ENCODE measurements around the gene DMD. TPM values are rescaled to one million over a fixed set of nuclear protein-coding genes. Genes with fewer than 3 reads are reported as not detected.

Gene DMD
- polyA plus RNA-seq, 3 donors, result 0.23 TPM; not detected in 2

DNA sequence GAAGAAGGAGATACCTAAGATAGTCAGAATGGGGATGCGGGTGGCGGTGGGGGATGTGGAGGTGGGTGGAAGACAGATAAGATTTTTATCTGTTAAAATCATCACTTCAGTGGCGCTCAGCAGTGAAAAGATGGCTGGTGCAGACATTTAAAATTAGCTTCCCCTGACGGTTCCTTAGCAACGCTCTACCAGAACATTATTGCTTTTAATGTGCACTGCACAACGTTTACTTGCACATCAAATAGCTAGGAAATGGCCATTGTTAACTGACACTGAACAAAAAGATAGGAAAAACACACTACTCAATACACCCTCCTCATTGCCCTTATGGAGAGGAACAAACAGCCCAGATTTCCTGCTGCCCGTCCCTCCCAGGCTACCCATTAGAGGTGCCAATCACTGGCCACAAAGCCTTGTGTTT is 2078.5 kb downstream of the DMD start:
- Mint-ChIP-seq H3K27me3 (ENCODE audit: low read depth in 3 of 3) (peaks cover 0 to 3% (median 3%) of the 10 kb centered on the region in 3 donors), H3K4me1 (peaks cover 27% of the 10 kb centered on the region), H3K4me3 (no peak overlapping the region), H3K36me3 (no peaks in the 10 kb centered on the region), H3K9me3 (peaks cover 0 to 4% (median 2%) of the 10 kb centered on the region in 7 donors), H3K27ac (no peak overlapping the region)
- H3K4me2 ChIP-seq (replicated peaks; ENCODE audit: extremely low read depth, low read length, poor library complexity, severe bottlenecking), result no peak overlapping the region
- H3K27me3 ChIP-seq (ENCODE audit: control insufficient read depth in 2 of 2, insufficient read depth in 2 of 2, low read length in 2 of 2), result no peaks in the 10 kb centered on the region
- no peaks in the 10 kb centered on the region for H3K36me3 ChIP-seq (replicated peaks in 1 of 2; ENCODE audit: control insufficient read depth in 1 of 2, insufficient read depth in 2 of 2, low read length in 2 of 2)
- no peak overlapping the region for H3K9ac ChIP-seq (ENCODE audit: insufficient read depth, low read length, poor library complexity, severe bottlenecking)
- H2AFZ ChIP-seq (ENCODE audit: insufficient read depth, low read depth, low read length, poor library complexity, severe bottlenecking), result no peak overlapping the region
- H3K4me3 ChIP-seq (replicated peaks in 1 of 3; ENCODE audit: low read depth in 2 of 3, low read length in 3 of 3), result no peak overlapping the region
- TF ChIP-seq, protein P1, sequence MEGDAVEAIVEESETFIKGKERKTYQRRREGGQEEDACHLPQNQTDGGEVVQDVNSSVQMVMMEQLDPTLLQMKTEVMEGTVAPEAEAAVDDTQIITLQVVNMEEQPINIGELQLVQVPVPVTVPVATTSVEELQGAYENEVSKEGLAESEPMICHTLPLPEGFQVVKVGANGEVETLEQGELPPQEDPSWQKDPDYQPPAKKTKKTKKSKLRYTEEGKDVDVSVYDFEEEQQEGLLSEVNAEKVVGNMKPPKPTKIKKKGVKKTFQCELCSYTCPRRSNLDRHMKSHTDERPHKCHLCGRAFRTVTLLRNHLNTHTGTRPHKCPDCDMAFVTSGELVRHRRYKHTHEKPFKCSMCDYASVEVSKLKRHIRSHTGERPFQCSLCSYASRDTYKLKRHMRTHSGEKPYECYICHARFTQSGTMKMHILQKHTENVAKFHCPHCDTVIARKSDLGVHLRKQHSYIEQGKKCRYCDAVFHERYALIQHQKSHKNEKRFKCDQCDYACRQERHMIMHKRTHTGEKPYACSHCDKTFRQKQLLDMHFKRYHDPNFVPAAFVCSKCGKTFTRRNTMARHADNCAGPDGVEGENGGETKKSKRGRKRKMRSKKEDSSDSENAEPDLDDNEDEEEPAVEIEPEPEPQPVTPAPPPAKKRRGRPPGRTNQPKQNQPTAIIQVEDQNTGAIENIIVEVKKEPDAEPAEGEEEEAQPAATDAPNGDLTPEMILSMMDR (IDR thresholded peaks at IDR 0.05), result no peak
- no peaks in the 10 kb centered on the region for H4K20me1 ChIP-seq (ENCODE audit: insufficient read depth, low read length)
- no peaks in the 10 kb centered on the region for H3K9me3 ChIP-seq (replicated peaks in 1 of 2; ENCODE audit: control insufficient read depth in 1 of 2, insufficient read depth in 1 of 2, low read length in 2 of 2)
- H3K27ac ChIP-seq (ENCODE audit: low read depth in 1 of 2, low read length in 2 of 2), result no peak overlapping the region
- 76% methylated on average over 2 of the region's 7 CpGs for WGBS (ENCODE audit: insufficient coverage)
- no peaks in the 10 kb centered on the region for H3K79me2 ChIP-seq (ENCODE audit: insufficient read depth, low read length)
- peaks cover 9 to 11% of the 10 kb centered on the region in 2 donors for H3K4me1 ChIP-seq (ENCODE audit: control insufficient read depth in 1 of 2, insufficient read depth in 2 of 2, low read length in 2 of 2)
- intact Hi-C loops (cut with micrococcal nuclease), result no loop called here
- DNase-seq, result no peak

DNA sequence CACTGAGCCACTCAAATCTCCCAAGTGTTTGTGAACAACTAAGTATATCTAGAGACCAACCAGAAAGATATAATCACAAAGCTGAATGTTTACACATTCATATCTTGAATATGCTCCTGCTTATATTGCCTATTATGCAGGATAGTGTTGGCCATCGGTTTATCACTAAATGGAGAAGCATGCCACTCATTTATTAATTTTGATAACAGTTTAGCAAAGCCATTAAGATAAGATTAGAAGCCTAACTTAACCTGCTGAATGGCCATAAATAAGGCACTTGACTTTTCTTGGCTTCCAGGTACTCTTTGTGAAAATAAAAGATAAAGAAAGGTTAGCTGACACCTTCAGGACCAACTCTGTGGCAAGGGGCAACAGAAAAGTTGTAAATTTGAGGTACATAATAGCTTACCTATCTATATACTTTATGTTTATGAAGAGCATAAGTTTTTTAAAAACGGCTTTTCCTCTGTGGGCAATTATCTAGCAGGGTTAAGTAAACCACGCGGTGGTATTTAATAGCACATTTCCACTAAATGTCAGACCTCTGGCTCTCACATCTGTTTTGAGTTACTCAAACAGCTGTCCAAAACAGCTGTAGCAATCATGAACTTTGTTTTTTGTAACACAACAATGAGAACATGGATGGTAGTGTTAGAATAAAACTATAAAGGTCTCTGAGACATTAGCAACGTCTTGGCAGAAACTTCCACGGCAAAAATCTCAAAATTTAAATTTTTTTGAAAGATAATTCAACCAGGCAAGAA is 2080.7 kb downstream of the DMD start:
- Histone ChIP-seq H3K36me3 (replicated peaks in 1 of 2; ENCODE audit: control insufficient read depth in 1 of 2, insufficient read depth in 2 of 2, low read length in 2 of 2) (no peaks in the 10 kb centered on the region), H3K27ac (ENCODE audit: low read depth in 1 of 2, low read length in 2 of 2) (no peak overlapping the region), H3K9me3 (replicated peaks in 1 of 2; ENCODE audit: control insufficient read depth in 1 of 2, insufficient read depth in 1 of 2, low read length in 2 of 2) (no peaks in the 10 kb centered on the region), H3K9ac (ENCODE audit: insufficient read depth, low read length, poor library complexity, severe bottlenecking) (no peak overlapping the region), H3K27me3 (ENCODE audit: control insufficient read depth in 2 of 2, insufficient read depth in 2 of 2, low read length in 2 of 2) (no peaks in the 10 kb centered on the region), H3K79me2 (ENCODE audit: insufficient read depth, low read length) (no peaks in the 10 kb centered on the region), H4K20me1 (ENCODE audit: insufficient read depth, low read length) (no peaks in the 10 kb centered on the region), H3K4me1 (ENCODE audit: control insufficient read depth in 1 of 2, insufficient read depth in 2 of 2, low read length in 2 of 2) (peaks cover 0 to 4% of the 10 kb centered on the region in 2 donors), H3K4me3 (replicated peaks in 1 of 3; ENCODE audit: low read depth in 2 of 3, low read length in 3 of 3) (no peak overlapping the region), H2AFZ (ENCODE audit: insufficient read depth, low read depth, low read length, poor library complexity, severe bottlenecking) (no peak overlapping the region), H3K4me2 (replicated peaks; ENCODE audit: extremely low read depth, low read length, poor library complexity, severe bottlenecking) (no peak overlapping the region)
- TF ChIP-seq, protein P1 (IDR thresholded peaks at IDR 0.05), result no peak
- H3K27ac Mint-ChIP-seq, result no peak overlapping the region
- H3K36me3 Mint-ChIP-seq, result no peaks in the 10 kb centered on the region
- WGBS (ENCODE audit: insufficient coverage), result no CpG with 5 or more reads among the region's 6 CpGs
- intact Hi-C loops (cut with micrococcal nuclease), result no loop called here
- H3K27me3 Mint-ChIP-seq (ENCODE audit: low read depth in 3 of 3), result peaks cover 0 to 3% (median 0%) of the 10 kb centered on the region in 3 donors
- no peak overlapping the region for H3K4me3 Mint-ChIP-seq
- DNase-seq, result no peak
- peaks cover 12% of the 10 kb centered on the region for H3K4me1 Mint-ChIP-seq
- peaks cover 2 to 5% (median 4%) of the 10 kb centered on the region in 7 donors for H3K9me3 Mint-ChIP-seq

Measured in CD14-positive monocyte (primary cell).